ENCODE measurements around the gene COL11A2.

DNA sequence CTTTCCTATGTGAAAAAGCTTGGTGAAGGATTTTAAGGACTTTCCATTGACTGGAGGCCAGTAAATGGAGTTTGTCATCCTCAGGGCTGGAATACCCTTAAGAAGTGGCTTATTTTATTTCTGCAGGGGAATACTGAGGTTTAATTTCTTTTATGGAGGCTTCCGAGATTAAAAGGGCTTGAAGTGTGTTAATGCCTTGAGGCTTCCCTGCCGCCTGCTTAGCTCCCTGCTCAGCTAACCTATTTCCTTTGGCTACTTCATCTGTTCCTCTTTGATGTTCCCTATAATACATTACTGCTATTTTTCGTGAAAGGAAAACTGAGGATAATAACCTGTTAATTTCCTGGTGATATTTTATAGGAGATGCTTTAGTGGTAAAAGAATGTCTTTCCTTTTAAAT is 72.3 kb downstream of the COL11A2 start:
- TF ChIP-seq, protein P1, sequence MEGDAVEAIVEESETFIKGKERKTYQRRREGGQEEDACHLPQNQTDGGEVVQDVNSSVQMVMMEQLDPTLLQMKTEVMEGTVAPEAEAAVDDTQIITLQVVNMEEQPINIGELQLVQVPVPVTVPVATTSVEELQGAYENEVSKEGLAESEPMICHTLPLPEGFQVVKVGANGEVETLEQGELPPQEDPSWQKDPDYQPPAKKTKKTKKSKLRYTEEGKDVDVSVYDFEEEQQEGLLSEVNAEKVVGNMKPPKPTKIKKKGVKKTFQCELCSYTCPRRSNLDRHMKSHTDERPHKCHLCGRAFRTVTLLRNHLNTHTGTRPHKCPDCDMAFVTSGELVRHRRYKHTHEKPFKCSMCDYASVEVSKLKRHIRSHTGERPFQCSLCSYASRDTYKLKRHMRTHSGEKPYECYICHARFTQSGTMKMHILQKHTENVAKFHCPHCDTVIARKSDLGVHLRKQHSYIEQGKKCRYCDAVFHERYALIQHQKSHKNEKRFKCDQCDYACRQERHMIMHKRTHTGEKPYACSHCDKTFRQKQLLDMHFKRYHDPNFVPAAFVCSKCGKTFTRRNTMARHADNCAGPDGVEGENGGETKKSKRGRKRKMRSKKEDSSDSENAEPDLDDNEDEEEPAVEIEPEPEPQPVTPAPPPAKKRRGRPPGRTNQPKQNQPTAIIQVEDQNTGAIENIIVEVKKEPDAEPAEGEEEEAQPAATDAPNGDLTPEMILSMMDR (conservative IDR thresholded peaks at IDR 0.05; ENCODE audit: low read depth, low read length): no peak
- no peak for TF ChIP-seq EZH2 (IDR thresholded peaks at IDR 0.05; ENCODE audit: low read length, unreplicated experiment)
- TF ChIP-seq EZH2phosphoT487 (IDR thresholded peaks at IDR 0.05; ENCODE audit: borderline replicate concordance, low read length): no peak

Measured in PC-3 (cell line).